ENCODE measurements around the gene IRF2. TPM values are rescaled to one million over a fixed set of nuclear protein-coding genes. Genes with fewer than 3 reads are reported as not detected.

IRF2 gene
- total RNA-seq (10 to 100 TPM; 18.3 to 41.4 (median 29.0) TPM), polyA plus RNA-seq (10 to 100 TPM in 1 of 2 donors, 1 to 10 TPM in 1; 9.3 to 13.0 TPM)
- long read RNA-seq, donor 1, transcript IRF2-201 (9 exons, 2,303 nt): major isoform, 12 of 33 reads
- long read RNA-seq, donor 1, partial matches to known transcripts: 7 of 33 reads
- long read RNA-seq, donor 1, other reads (novel, unspliced or antisense): 14 of 33 reads
- long read RNA-seq, donor 2, transcript IRF2-201 (9 exons, 2,303 nt): major isoform, 20 of 28 reads
- long read RNA-seq, donor 2, partial matches to known transcripts: 4 of 28 reads
- long read RNA-seq, donor 2, other reads (novel, unspliced or antisense): 4 of 28 reads
- long read RNA-seq, donor 3, transcript IRF2-201 (9 exons, 2,303 nt): major isoform, 58 of 76 reads
- long read RNA-seq, donor 3, partial matches to known transcripts: 3 of 76 reads
- long read RNA-seq, donor 3, other reads (novel, unspliced or antisense): 15 of 76 reads

GRCh38 chr4:184474263-184475095 lies at the start of gene IRF2:
TSS of gene IRF2 (minus strand) at chr4:184474550. CDS start at chr4:184429064, 45,486 bp downstream.
- peak in 2 of 9 donors; percentile 19 to 23 for TF ChIP-seq CTCF (IDR thresholded peaks at IDR 0.05)
- 1% methylated on average over 66 of the region's 66 CpGs for WGBS, 2 donors
- Histone ChIP-seq H3K9me3 (no peaks in the 10 kb centered on the region), H3K4me1 (peaks cover 0 to 70% (median 57%) of the 10 kb centered on the region in 9 donors), H3K36me3 (peaks cover 0 to 14% (median 0%) of the 10 kb centered on the region in 9 donors), H3K27ac (peak within 1 kb of the TSS; percentile 94 to 99 (median 98)), H3K4me3 (peak within 1 kb of the TSS; percentile 65 to 98 (median 87)), H3K27me3 (no peaks in the 10 kb centered on the region)
- DNase-seq (peak; percentile 97 to 98), ATAC-seq (peak; percentile 91 to 95 (median 92))
- intact Hi-C loops (cut with DNase I): loop anchor here in 9 of 10 donors (1.0 to 10.0 kb wide), 21 partner anchors 57 to 210 kb away; no protein-coding TSS in a partner anchor

- no peak for TF ChIP-seq CTCF (IDR thresholded peaks at IDR 0.05)
- Histone ChIP-seq H3K27me3 (no peaks in the 10 kb centered on the region), H3K4me3 (no peak overlapping the region), H3K9me3 (peaks cover 0 to 6% (median 0%) of the 10 kb centered on the region in 11 donors), H3K4me1 (peaks cover 0 to 34% (median 6%) of the 10 kb centered on the region in 9 donors), H3K36me3 (no peaks in the 10 kb centered on the region), H3K27ac (peak overlapping the region in 1 of 10 donors; percentile 68)
- 91 to 98% methylated on average over 3 of the region's 3 CpGs for WGBS, 2 donors
- intact Hi-C loops (cut with DNase I): no loop called here
- no peak for ATAC-seq
- DNase-seq: no peak
Measured at GRCh38 chr4:184515606-184516005, 41.3 kb upstream of the IRF2 start.

- no peak overlapping the region for H3K4me3 ChIP-seq
- TF ChIP-seq CTCF (IDR thresholded peaks at IDR 0.05): no peak
- WGBS, 2 donors: 50 to 64% methylated on average over 8 of the region's 8 CpGs
- intact Hi-C loops (cut with DNase I): no loop called here
- peaks cover 0 to 9% (median 0%) of the 10 kb centered on the region in 11 donors for H3K9me3 ChIP-seq
- H3K4me1 ChIP-seq: peaks cover 0 to 43% (median 6%) of the 10 kb centered on the region in 9 donors
- DNase-seq (peak; percentile 28 to 33), ATAC-seq (peak; percentile 77 to 96 (median 88))
- peak overlapping the region in 4 of 10 donors; percentile 28 to 68 (median 49) for H3K27ac ChIP-seq
- H3K36me3 ChIP-seq: no peaks in the 10 kb centered on the region
- H3K27me3 ChIP-seq: no peaks in the 10 kb centered on the region
Measured at GRCh38 chr4:184514121-184514988, 40.0 kb upstream of the IRF2 start.
